IMR-90 (cell line): ENCODE data around the gene MCMBP. TPM values are rescaled to one million over a fixed set of nuclear protein-coding genes. Genes with fewer than 3 reads are reported as not detected.

Experiments used
- ATAC-seq: fragments of 200-7000 bp; cut with Tn5 transposase; 2 replicates; pipeline ENCODE4 v1.9.1; 2020; ENCODE audit warnings: low read depth, mild to moderate bottlenecking, moderate library complexity
- BruUV-seq: library from RNA; stranded (reverse); fragments of 400-500 nt; replicated peaks from 2 replicates; lab custom pipeline; 2021; lab: Mats Ljungman, UMichigan
- CTCF ChIA-PET: fragments of 300-600 bp; formaldehyde crosslinking; extraction: SDS; loops from one replicate; lab custom pipeline; 2021; ENCODE audit warnings: antibody characterized with exemption; lab: Yijun Ruan, JAX
- POLR2A ChIA-PET: fragments of 300-600 bp; sonication (Branson Sonifier 250); formaldehyde crosslinking; loops from one replicate; lab custom pipeline; 2022; ENCODE audit warnings: antibody characterized with exemption; ENCODE audit not compliant: unreplicated experiment; lab: Charles Lee
- DNase-seq: peaks from one replicate; pipeline ENCODE4 v3.0.0; 2013
- H2AFZ ChIP-seq: replicated peaks from 2 replicates; pipeline ENCODE3; 2013; ENCODE audit warnings: low read length, mild to moderate bottlenecking; ENCODE audit not compliant: poor library complexity
- H2AK5ac ChIP-seq: 2 replicates; pipeline ENCODE4 v1.6.1; 2013; ENCODE audit warnings: low read depth, low read length, inconsistent platforms
- H2AK9ac ChIP-seq: replicated peaks from 2 replicates; pipeline ENCODE3; 2013; ENCODE audit warnings: mild to moderate bottlenecking, low read depth, low read length, moderate library complexity; ENCODE audit not compliant: poor library complexity
- H2BK120ac ChIP-seq: 2 replicates; pipeline ENCODE4 v1.6.1; 2013; ENCODE audit warnings: low read depth, low read length, inconsistent platforms
- H2BK15ac ChIP-seq: 3 replicates; pipeline ENCODE4 v1.6.1; 2013; ENCODE audit warnings: low read depth, low read length, inconsistent platforms
- H2BK20ac ChIP-seq: 2 replicates; pipeline ENCODE4 v1.6.1; 2013; ENCODE audit warnings: low read depth, mild to moderate bottlenecking, inconsistent platforms, low read length, moderate library complexity
- H2BK5ac ChIP-seq: 2 replicates; pipeline ENCODE4 v1.6.1; 2013; ENCODE audit warnings: mild to moderate bottlenecking, low read depth, low read length, inconsistent platforms; ENCODE audit not compliant: poor library complexity, severe bottlenecking
- H3K14ac ChIP-seq: replicated peaks from 2 replicates; pipeline ENCODE4 v1.6.1; 2013; ENCODE audit warnings: low read depth, low read length, inconsistent platforms
- H3K18ac ChIP-seq: 2 replicates; pipeline ENCODE4 v1.6.1; 2013; ENCODE audit warnings: low read depth, low read length, control low read depth
- H3K23ac ChIP-seq: 2 replicates; pipeline ENCODE4 v1.6.1; 2013; ENCODE audit warnings: low read depth, low read length, inconsistent platforms
- H3K27ac ChIP-seq: 2 replicates; pipeline ENCODE4 v1.5.1; 2013; ENCODE audit warnings: mild to moderate bottlenecking, control low read depth, low read length; ENCODE audit not compliant: insufficient read depth
- H3K27me3 ChIP-seq: 2 replicates; pipeline ENCODE4 v1.6.1; 2013; ENCODE audit warnings: low read length; ENCODE audit not compliant: control insufficient read depth, insufficient read depth
- H3K36me3 ChIP-seq: 2 replicates; pipeline ENCODE4 v1.6.1; 2013; ENCODE audit warnings: low read length, mixed read lengths; ENCODE audit not compliant: control insufficient read depth, insufficient read depth
- H3K4ac ChIP-seq: 2 replicates; pipeline ENCODE4 v1.6.1; 2013; ENCODE audit warnings: low read depth, low read length, inconsistent platforms
- H3K4me1 ChIP-seq: 2 replicates; pipeline ENCODE4 v1.6.1; 2013; ENCODE audit warnings: low read length, mixed read lengths; ENCODE audit not compliant: control insufficient read depth, insufficient read depth
- H3K4me2 ChIP-seq: 2 replicates; pipeline ENCODE4 v1.6.1; 2013; ENCODE audit warnings: low read depth, mild to moderate bottlenecking, control low read depth, low read length, moderate library complexity
- H3K4me3 ChIP-seq: 2 replicates; pipeline ENCODE4 v1.5.1; 2013; ENCODE audit warnings: low read depth, mild to moderate bottlenecking, control low read depth, low read length, moderate library complexity; ENCODE audit not compliant: insufficient read depth
- H3K56ac ChIP-seq: 2 replicates; pipeline ENCODE4 v1.6.1; 2013; ENCODE audit warnings: low read length, inconsistent platforms; ENCODE audit not compliant: insufficient read depth; ENCODE audit errors: extremely low read depth
- H3K79me1 ChIP-seq, 2 experiments: 2 replicates each; pipeline ENCODE4 v1.6.1; 2013; ENCODE audit warnings: low read length in 2 of 2, inconsistent platforms in 1 of 2, low read depth in 1 of 2
- H3K9ac ChIP-seq: 2 replicates; pipeline ENCODE4 v1.6.1; 2013; ENCODE audit warnings: low read depth, low read length, control low read depth
- H3K9me1 ChIP-seq: 2 replicates; pipeline ENCODE4 v1.6.1; 2013; ENCODE audit warnings: low read length, inconsistent platforms; ENCODE audit not compliant: insufficient read depth
- H3K9me3 ChIP-seq: 2 replicates; pipeline ENCODE4 v1.6.1; 2013; ENCODE audit warnings: low read length; ENCODE audit not compliant: control insufficient read depth, insufficient read depth
- H4K20me1 ChIP-seq: 2 replicates; pipeline ENCODE4 v1.6.1; 2013; ENCODE audit warnings: low read length, inconsistent platforms; ENCODE audit not compliant: insufficient read depth
- H4K5ac ChIP-seq: 2 replicates; pipeline ENCODE4 v1.6.1; 2013; ENCODE audit warnings: mild to moderate bottlenecking, low read depth, low read length, control low read depth
- H4K8ac ChIP-seq, 2 experiments: 2 replicates each; pipeline ENCODE4 v1.6.1; 2013; ENCODE audit warnings: low read depth in 2 of 2, low read length in 2 of 2, control low read depth in 1 of 2, inconsistent platforms in 1 of 2
- H4K91ac ChIP-seq: 2 replicates; pipeline ENCODE4 v1.6.1; 2013; ENCODE audit warnings: low read depth, low read length, inconsistent platforms; ENCODE audit not compliant: insufficient read depth
- BHLHE40 ChIP-seq: fragments of 150-350 bp; IDR thresholded peaks from 2 replicates; pipeline ENCODE4 v1.6.1; 2016; ENCODE audit warnings: mild to moderate bottlenecking, low read depth, low read length
- CEBPB ChIP-seq: IDR thresholded peaks from 2 replicates; pipeline ENCODE4 v1.6.1; 2012; ENCODE audit warnings: low read depth, low read length, improper control_type of control experiment
- CHD1 ChIP-seq: IDR thresholded peaks from 2 replicates; pipeline ENCODE4 v1.6.1; 2012; ENCODE audit warnings: low read depth, low read length, improper control_type of control experiment
- ELK1 ChIP-seq: fragments of 150-350 bp; IDR thresholded peaks from 2 replicates; pipeline ENCODE4 v1.6.1; 2016; ENCODE audit warnings: low read depth, mild to moderate bottlenecking, low read length, moderate library complexity, borderline replicate concordance
- FOS ChIP-seq: fragments of 150-350 bp; IDR thresholded peaks from 2 replicates; pipeline ENCODE4 v1.6.1; 2016; ENCODE audit warnings: low read depth, low read length
- MAFK ChIP-seq: IDR thresholded peaks from 2 replicates; pipeline ENCODE4 v1.6.1; 2012; ENCODE audit warnings: low read depth, low read length, improper control_type of control experiment
- MAZ ChIP-seq: IDR thresholded peaks from 2 replicates; pipeline ENCODE4 v1.6.1; 2012; ENCODE audit warnings: low read depth, mild to moderate bottlenecking, low read length, improper control_type of control experiment, moderate library complexity, borderline replicate concordance
- NFE2L2 ChIP-seq: fragments of 150-350 bp; IDR thresholded peaks from 2 replicates; pipeline ENCODE4 v1.6.1; 2016; ENCODE audit warnings: low read depth, mild to moderate bottlenecking, low read length
- POLR2A ChIP-seq: IDR thresholded peaks from 2 replicates; pipeline ENCODE4 v1.6.1; 2012; ENCODE audit warnings: mild to moderate bottlenecking, low read depth, low read length
- RAD21 ChIP-seq: IDR thresholded peaks from 2 replicates; pipeline ENCODE4 v1.6.1; 2012; ENCODE audit warnings: low read length, improper control_type of control experiment
- RFX5 ChIP-seq: IDR thresholded peaks from 2 replicates; pipeline ENCODE4 v1.8.0; 2012; ENCODE audit warnings: low read depth, mild to moderate bottlenecking, low read length, moderate library complexity
- SMC3 ChIP-seq: fragments of 150-350 bp; IDR thresholded peaks from 2 replicates; pipeline ENCODE4 v1.6.1; 2016; ENCODE audit warnings: low read depth, mild to moderate bottlenecking, antibody characterized with exemption, low read length, moderate library complexity
- USF2 ChIP-seq: fragments of 150-350 bp; IDR thresholded peaks from 2 replicates; pipeline ENCODE4 v1.6.1; 2017; ENCODE audit warnings: mild to moderate bottlenecking, antibody characterized with exemption, low read length, low read depth
- WGBS, 2 experiments: methylation state at CpG; one replicate each; pipeline versions ENCODE4 v1.1.5 to v1.1.7; 2013; ENCODE audit warnings: missing lambda C conversion rate in 2 of 2; ENCODE audit not compliant: insufficient read length in 1 of 2; ENCODE audit errors: extremely low coverage in 2 of 2; 5-methylcytosine and 5-hydroxymethylcytosine counted together
- dilution Hi-C: fragments of 300-500 bp; cut with HindIII; formaldehyde crosslinking; loops from one replicate; pipeline ENCODE4 v1.14.3; 2018; ENCODE audit warnings: low sequenced_read_pairs; ENCODE audit not compliant: unreplicated experiment
- in situ Hi-C: fragments of 300-500 bp; cut with MboI; formaldehyde crosslinking; loops from 3 replicates; pipeline ENCODE4 v1.14.3; 2019; ENCODE audit warnings: low sequenced_read_pairs, inconsistent platforms, mixed read lengths
- intact Hi-C: fragments of 100-400 bp; cut with micrococcal nuclease; formaldehyde crosslinking; loops from 2 replicates; pipeline ENCODE4 v1.10.0; 2022
- polyA plus RNA-seq, 3 experiments: library from polyadenylated mRNA; depleted of rRNA; stranded (reverse); fragments of >200 nt; gene quantifications; 2 replicates each; pipeline ENCODE4 v1.2.3, GENCODE V29; 2012; ENCODE audit warnings: low replicate concordance in 1 of 3
- total RNA-seq: library from RNA; depleted of rRNA; stranded (reverse); fragments of >200 nt; gene quantifications from 2 replicates; pipeline ENCODE4 v1.2.3, GENCODE V29; 2012
- TF ChIP-seq, protein P1 (sequence below): conservative IDR thresholded peaks from 2 replicates; pipeline ENCODE4 v1.5.1; 2012; ENCODE audit warnings: mild to moderate bottlenecking, low read depth, low read length, improper control_type of control experiment

The MCMBP gene
- total and polyA plus RNA-seq, 2 of the 4 experiments (the other 2 are of a cell fraction) = 39.0 to 59.9 TPM

DNA sequence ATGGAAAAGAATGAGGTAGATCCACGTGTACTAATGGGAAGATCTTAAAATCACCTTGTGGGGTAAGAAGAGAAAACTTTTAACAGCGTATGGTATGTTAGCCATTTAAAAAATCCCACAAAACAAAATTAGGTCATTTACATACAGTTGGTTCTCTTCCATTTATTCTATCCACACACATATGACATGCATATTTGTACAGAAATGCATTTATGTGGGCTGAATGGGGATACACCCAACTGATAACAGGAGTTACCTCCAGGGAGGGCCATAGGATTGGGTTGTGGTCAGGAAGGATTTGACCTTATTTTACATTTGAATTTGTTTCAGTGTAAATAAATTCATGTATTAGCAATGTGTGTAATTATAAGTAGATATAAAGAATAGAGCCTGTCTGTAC, 71.5 kb downstream of the MCMBP start:
- CTCF ChIA-PET = no interaction called here
- no peak overlapping the region for H3K4ac ChIP-seq
- no peak overlapping the region for H2AFZ ChIP-seq
- no peaks in the 10 kb centered on the region for H3K36me3 ChIP-seq
- no peak overlapping the region for H2BK120ac ChIP-seq
- no peaks in the 10 kb centered on the region for H4K20me1 ChIP-seq
- in situ Hi-C loops = no loop called here
- no peak for TF ChIP-seq SMC3
- no peak for TF ChIP-seq MAFK
- no peak for TF ChIP-seq CEBPB
- TF ChIP-seq FOS = no peak
- no peak for TF ChIP-seq ELK1
- no peak for TF ChIP-seq CHD1
- TF ChIP-seq BHLHE40 = no peak
- no peak for TF ChIP-seq RFX5
- TF ChIP-seq RAD21 = no peak
- no peak for TF ChIP-seq USF2
- no peak for TF ChIP-seq NFE2L2
- no peak for TF ChIP-seq POLR2A
- TF ChIP-seq MAZ = no peak
- TF ChIP-seq, protein P1, sequence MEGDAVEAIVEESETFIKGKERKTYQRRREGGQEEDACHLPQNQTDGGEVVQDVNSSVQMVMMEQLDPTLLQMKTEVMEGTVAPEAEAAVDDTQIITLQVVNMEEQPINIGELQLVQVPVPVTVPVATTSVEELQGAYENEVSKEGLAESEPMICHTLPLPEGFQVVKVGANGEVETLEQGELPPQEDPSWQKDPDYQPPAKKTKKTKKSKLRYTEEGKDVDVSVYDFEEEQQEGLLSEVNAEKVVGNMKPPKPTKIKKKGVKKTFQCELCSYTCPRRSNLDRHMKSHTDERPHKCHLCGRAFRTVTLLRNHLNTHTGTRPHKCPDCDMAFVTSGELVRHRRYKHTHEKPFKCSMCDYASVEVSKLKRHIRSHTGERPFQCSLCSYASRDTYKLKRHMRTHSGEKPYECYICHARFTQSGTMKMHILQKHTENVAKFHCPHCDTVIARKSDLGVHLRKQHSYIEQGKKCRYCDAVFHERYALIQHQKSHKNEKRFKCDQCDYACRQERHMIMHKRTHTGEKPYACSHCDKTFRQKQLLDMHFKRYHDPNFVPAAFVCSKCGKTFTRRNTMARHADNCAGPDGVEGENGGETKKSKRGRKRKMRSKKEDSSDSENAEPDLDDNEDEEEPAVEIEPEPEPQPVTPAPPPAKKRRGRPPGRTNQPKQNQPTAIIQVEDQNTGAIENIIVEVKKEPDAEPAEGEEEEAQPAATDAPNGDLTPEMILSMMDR = no peak
- H3K9me3 ChIP-seq = no peaks in the 10 kb centered on the region
- H3K23ac ChIP-seq = no peak overlapping the region
- BruUV-seq = no TSS peak
- no CpG with 5 or more reads among the region's 2 CpGs for WGBS, 2 experiments
- H3K27me3 ChIP-seq = no peaks in the 10 kb centered on the region
- H3K9me1 ChIP-seq = peaks cover 6% of the 10 kb centered on the region
- H4K91ac ChIP-seq = no peak overlapping the region
- H4K5ac ChIP-seq = no peak overlapping the region
- H3K18ac ChIP-seq = no peak overlapping the region
- dilution Hi-C loops = no loop called here
- no peak overlapping the region for H3K9ac ChIP-seq
- POLR2A ChIA-PET = no interaction called here
- no peak for DNase-seq
- H3K14ac ChIP-seq = no peak overlapping the region
- H3K79me1 ChIP-seq = no peaks in the 10 kb centered on the region
- intact Hi-C loops = no loop called here
- no peak overlapping the region for H4K8ac ChIP-seq
- H2AK9ac ChIP-seq = no peak overlapping the region
- no peak for ATAC-seq
- no peak overlapping the region for H3K56ac ChIP-seq
- H2BK15ac ChIP-seq = no peak overlapping the region
- H2BK5ac ChIP-seq = no peak overlapping the region
- no peak overlapping the region for H3K4me3 ChIP-seq
- H2BK20ac ChIP-seq = no peak overlapping the region
- H2AK5ac ChIP-seq = no peak overlapping the region
- H3K4me1 ChIP-seq = no peaks in the 10 kb centered on the region; the same call in 1 of the 2 replicates
- no peak overlapping the region for H3K27ac ChIP-seq
- no peak overlapping the region for H3K4me2 ChIP-seq
